ENCODE data around the gene B4GALNT3. TPM values are rescaled to one million over a fixed set of nuclear protein-coding genes. Genes with fewer than 3 reads are reported as not detected.

Gene B4GALNT3
- total RNA-seq, 2 experiments from 2014 or later = 3.4 to 5.4 TPM

GRCh38 chr12:544142-544541, 84.4 kb downstream of the B4GALNT3 start:
- ChIA-PET CTCF (ENCODE audit: unreplicated experiment) (interaction anchor here (0.6 to 1.0 kb wide), 3 partner anchors 10 to 89 kb away, joined by 3 read pairs; no protein-coding TSS in a partner anchor), POLR2A (no interaction called here)

GRCh38 chr12:544941-545635, 85.3 kb downstream of the B4GALNT3 start:
- CTCF ChIA-PET (ENCODE audit: unreplicated experiment) = interaction anchor here (1.0 kb wide), 1 partner anchor 9 kb away, joined by 3 read pairs; no protein-coding TSS in a partner anchor
- DNase-seq (ENCODE audit: low spot score) = no peak
- Histone ChIP-seq H3K9me2 (ENCODE audit: insufficient read depth, low read length) (no peaks in the 10 kb centered on the region), H3K9me3 (ENCODE audit: low read length) (no peaks in the 10 kb centered on the region), H4K20me1 (ENCODE audit: insufficient read depth, low read length) (no peaks in the 10 kb centered on the region), H2AFZ (ENCODE audit: low read length) (no peak overlapping the region), H3K36me3 (ENCODE audit: insufficient read depth, low read length) (no peaks in the 10 kb centered on the region), H3K79me2 (ENCODE audit: insufficient read depth, low read depth, low read length) (no peaks in the 10 kb centered on the region), H3K4me2 (ENCODE audit: low read length) (no peak overlapping the region), H3K4me3 (ENCODE audit: low read depth, low read length, poor library complexity, severe bottlenecking) (no peak overlapping the region), H3K27ac (ENCODE audit: low read depth, low read length, poor library complexity, severe bottlenecking) (no peak overlapping the region), H3K4me1 (ENCODE audit: insufficient read depth, low read length, poor library complexity, severe bottlenecking) (no peaks in the 10 kb centered on the region)
- no peak for TF ChIP-seq EZH2phosphoT487 (IDR thresholded peaks at IDR 0.05; ENCODE audit: borderline replicate concordance, low read depth, low read length)
- no TSS peak for BruUV-seq (replicated peaks)
- POLR2A ChIA-PET = no interaction called here
- intact Hi-C loops (cut with micrococcal nuclease; ENCODE audit: unreplicated experiment) = no loop called here

More at GRCh38 chr12:544142-544541, 84.4 kb downstream of the B4GALNT3 start:
- DNase-seq (ENCODE audit: low spot score) = no peak
- Histone ChIP-seq H3K36me3 (ENCODE audit: insufficient read depth, low read length) (no peaks in the 10 kb centered on the region), H4K20me1 (ENCODE audit: insufficient read depth, low read length) (no peaks in the 10 kb centered on the region), H3K4me2 (ENCODE audit: low read length) (no peak overlapping the region), H3K4me3 (ENCODE audit: low read depth, low read length, poor library complexity, severe bottlenecking) (no peak overlapping the region), H3K4me1 (ENCODE audit: insufficient read depth, low read length, poor library complexity, severe bottlenecking) (no peaks in the 10 kb centered on the region), H3K79me2 (ENCODE audit: insufficient read depth, low read depth, low read length) (no peaks in the 10 kb centered on the region), H2AFZ (ENCODE audit: low read length) (no peak overlapping the region), H3K9me2 (ENCODE audit: insufficient read depth, low read length) (no peaks in the 10 kb centered on the region), H3K9me3 (ENCODE audit: low read length) (no peaks in the 10 kb centered on the region), H3K27ac (ENCODE audit: low read depth, low read length, poor library complexity, severe bottlenecking) (no peak overlapping the region)
- intact Hi-C loops (cut with micrococcal nuclease; ENCODE audit: unreplicated experiment) = no loop called here
- BruUV-seq (replicated peaks) = no TSS peak
- TF ChIP-seq, protein P1, sequence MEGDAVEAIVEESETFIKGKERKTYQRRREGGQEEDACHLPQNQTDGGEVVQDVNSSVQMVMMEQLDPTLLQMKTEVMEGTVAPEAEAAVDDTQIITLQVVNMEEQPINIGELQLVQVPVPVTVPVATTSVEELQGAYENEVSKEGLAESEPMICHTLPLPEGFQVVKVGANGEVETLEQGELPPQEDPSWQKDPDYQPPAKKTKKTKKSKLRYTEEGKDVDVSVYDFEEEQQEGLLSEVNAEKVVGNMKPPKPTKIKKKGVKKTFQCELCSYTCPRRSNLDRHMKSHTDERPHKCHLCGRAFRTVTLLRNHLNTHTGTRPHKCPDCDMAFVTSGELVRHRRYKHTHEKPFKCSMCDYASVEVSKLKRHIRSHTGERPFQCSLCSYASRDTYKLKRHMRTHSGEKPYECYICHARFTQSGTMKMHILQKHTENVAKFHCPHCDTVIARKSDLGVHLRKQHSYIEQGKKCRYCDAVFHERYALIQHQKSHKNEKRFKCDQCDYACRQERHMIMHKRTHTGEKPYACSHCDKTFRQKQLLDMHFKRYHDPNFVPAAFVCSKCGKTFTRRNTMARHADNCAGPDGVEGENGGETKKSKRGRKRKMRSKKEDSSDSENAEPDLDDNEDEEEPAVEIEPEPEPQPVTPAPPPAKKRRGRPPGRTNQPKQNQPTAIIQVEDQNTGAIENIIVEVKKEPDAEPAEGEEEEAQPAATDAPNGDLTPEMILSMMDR (conservative IDR thresholded peaks at IDR 0.05; ENCODE audit: low read length) = no peak
- TF ChIP-seq EZH2phosphoT487 (IDR thresholded peaks at IDR 0.05; ENCODE audit: borderline replicate concordance, low read depth, low read length) = no peak

- no peak for TF ChIP-seq EZH2phosphoT487 (IDR thresholded peaks at IDR 0.05; ENCODE audit: borderline replicate concordance, low read depth, low read length)
- TF ChIP-seq, protein P1 (conservative IDR thresholded peaks at IDR 0.05; ENCODE audit: low read length) = no peak
- DNase-seq (ENCODE audit: low spot score) = no peak
- H2AFZ ChIP-seq (ENCODE audit: low read length) = no peak overlapping the region
- no peaks in the 10 kb centered on the region for H3K79me2 ChIP-seq (ENCODE audit: insufficient read depth, low read depth, low read length)
- intact Hi-C loops (cut with micrococcal nuclease; ENCODE audit: unreplicated experiment) = loop anchor here (2.0 kb wide), 1 partner anchor 37 kb away; no protein-coding TSS in a partner anchor
- ChIA-PET CTCF (ENCODE audit: unreplicated experiment) (no interaction called here), POLR2A (no interaction called here)
- no peak overlapping the region for H3K27ac ChIP-seq (ENCODE audit: low read depth, low read length, poor library complexity, severe bottlenecking)
- H3K4me1 ChIP-seq (ENCODE audit: insufficient read depth, low read length, poor library complexity, severe bottlenecking) = no peaks in the 10 kb centered on the region
- H3K4me3 ChIP-seq (ENCODE audit: low read depth, low read length, poor library complexity, severe bottlenecking) = no peak overlapping the region
- no peaks in the 10 kb centered on the region for H3K9me2 ChIP-seq (ENCODE audit: insufficient read depth, low read length)
- no peaks in the 10 kb centered on the region for H3K9me3 ChIP-seq (ENCODE audit: low read length)
- BruUV-seq (replicated peaks) = no TSS peak
- no peaks in the 10 kb centered on the region for H3K36me3 ChIP-seq (ENCODE audit: insufficient read depth, low read length)
- no peak overlapping the region for H3K4me2 ChIP-seq (ENCODE audit: low read length)
- H4K20me1 ChIP-seq (ENCODE audit: insufficient read depth, low read length) = no peaks in the 10 kb centered on the region
Measured at GRCh38 chr12:545835-546234, 86.1 kb downstream of the B4GALNT3 start.

Measured in OCI-LY7 (cell line).